Stimulated activated CD4-positive, alpha-beta T cell treated with anti-CD3 and anti-CD28 coated beads, Interleukin-4, amount 100 ng/mL, for 1 hour (primary cell): Measurements from ENCODE around the gene CTSA.

ENCODE experiments used
- DNase-seq: peaks from one replicate; pipeline ENCODE4 v3.0.0-alpha.2; 2020

CTSA gene

GRCh38 chr20:45890985-45891983, at the start of gene CTSA, which contains the start of gene NEURL2:
CTSA (plus strand) TSS chr20:45891335; CDS start chr20:45891569, 234 bp downstream.
NEURL2 (minus strand) TSS chr20:45891208; CDS start chr20:45890991, 217 bp downstream.
- peak; percentile 87 for DNase-seq

GRCh38 chr20:45841407-45842129, 49.6 kb upstream of the CTSA start:
- no peak for DNase-seq

GRCh38 chr20:45842169-45842812, 48.8 kb upstream of the CTSA start:
- no peak for DNase-seq

- DNase-seq: no peak
Observed at GRCh38 chr20:45843506-45843905, 47.6 kb upstream of the CTSA start.

GRCh38 chr20:45845452-45845851, 45.7 kb upstream of the CTSA start:
- no peak for DNase-seq

- DNase-seq: no peak
Observed at GRCh38 chr20:45848421-45848820, 42.7 kb upstream of the CTSA start.

GRCh38 chr20:45848969-45849582, 42.1 kb upstream of the CTSA start:
- DNase-seq: no peak

GRCh38 chr20:45850238-45850637, 40.9 kb upstream of the CTSA start:
- DNase-seq: no peak

- DNase-seq: no peak
Observed at GRCh38 chr20:45850926-45851325, 40.2 kb upstream of the CTSA start.

GRCh38 chr20:45851501-45851900, 39.6 kb upstream of the CTSA start:
- DNase-seq: no peak

- DNase-seq: no peak
Observed at GRCh38 chr20:45852326-45852725, 38.8 kb upstream of the CTSA start.

- DNase-seq: no peak
Observed at GRCh38 chr20:45853484-45853883, 37.7 kb upstream of the CTSA start.

GRCh38 chr20:45857114-45857881, 33.8 kb upstream of the CTSA start, which contains the start of the genes ACOT8 and ZSWIM3:
ACOT8 (minus strand) TSS chr20:45857392; CDS start chr20:45857315, 77 bp downstream.
ZSWIM3 (plus strand) TSS chr20:45857614; CDS start chr20:45857826, 212 bp downstream.
- DNase-seq: peak; percentile 78

GRCh38 chr20:45857882-45858216, 33.3 kb upstream of the CTSA start:
- peak; percentile 21 for DNase-seq

GRCh38 chr20:45859916-45860315, 31.2 kb upstream of the CTSA start:
- no peak for DNase-seq

GRCh38 chr20:45860560-45861220, 30.4 kb upstream of the CTSA start:
- no peak for DNase-seq

GRCh38 chr20:45861221-45862075, 29.7 kb upstream of the CTSA start:
- no peak for DNase-seq

GRCh38 chr20:45863543-45864470, 27.3 kb upstream of the CTSA start:
- DNase-seq: no peak

GRCh38 chr20:45866454-45866853, 24.7 kb upstream of the CTSA start:
- no peak for DNase-seq
